ENCODE measurements around the gene RNF44. TPM values are rescaled to one million over a fixed set of nuclear protein-coding genes. Genes with fewer than 3 reads are reported as not detected.

Gene RNF44
- total RNA-seq, 2 donors from 2014 or later: 11.1 to 14.7 TPM

GRCh38 chr5:176531902-176532493, 5.2 kb downstream of the RNF44 start:
- Histone ChIP-seq H3K4me1 (ENCODE audit: control insufficient read depth in 1 of 2, low read depth in 2 of 2) (peaks cover 28 to 36% of the 10 kb centered on the region in 2 donors), H3K27ac (no peak overlapping the region), H3K9me3 (no peaks in the 10 kb centered on the region), H3K27me3 (replicated peaks; ENCODE audit: insufficient read depth) (no peaks in the 10 kb centered on the region), H3K4me3 (no peak overlapping the region), H3K36me3 (peaks cover 35% of the 10 kb centered on the region)
- TF ChIP-seq CTCF (IDR thresholded peaks at IDR 0.05): no peak
- no peak for ATAC-seq (ENCODE audit: insufficient number of reproducible peaks, low FRiP score, low read depth)
- no peak for DNase-seq (ENCODE audit: low spot score)

GRCh38 chr5:176530983-176531901, 6.0 kb downstream of the RNF44 start:
- Histone ChIP-seq H3K36me3 (peaks cover 35% of the 10 kb centered on the region), H3K4me1 (ENCODE audit: control insufficient read depth in 1 of 2, low read depth in 2 of 2) (peaks cover 28 to 36% of the 10 kb centered on the region in 2 donors), H3K27me3 (replicated peaks; ENCODE audit: insufficient read depth) (no peaks in the 10 kb centered on the region), H3K27ac (no peak overlapping the region), H3K9me3 (no peaks in the 10 kb centered on the region), H3K4me3 (no peak overlapping the region)
- TF ChIP-seq CTCF (IDR thresholded peaks at IDR 0.05): no peak
- no peak for ATAC-seq (ENCODE audit: insufficient number of reproducible peaks, low FRiP score, low read depth)
- DNase-seq (ENCODE audit: low spot score): no peak

- H3K36me3 ChIP-seq: peaks cover 35% of the 10 kb centered on the region
- H3K27me3 ChIP-seq (replicated peaks; ENCODE audit: insufficient read depth): no peaks in the 10 kb centered on the region
- TF ChIP-seq CTCF (IDR thresholded peaks at IDR 0.05): no peak
- H3K27ac ChIP-seq: no peak overlapping the region
- H3K9me3 ChIP-seq: no peaks in the 10 kb centered on the region
- peaks cover 23 to 29% of the 10 kb centered on the region in 2 donors for H3K4me1 ChIP-seq (ENCODE audit: control insufficient read depth in 1 of 2, low read depth in 2 of 2)
- no peak for ATAC-seq (ENCODE audit: insufficient number of reproducible peaks, low FRiP score, low read depth)
- DNase-seq (ENCODE audit: low spot score): no peak
- H3K4me3 ChIP-seq: no peak overlapping the region
Observed at GRCh38 chr5:176530393-176530982, 6.7 kb downstream of the RNF44 start.

GRCh38 chr5:176529741-176530141, 7.5 kb downstream of the RNF44 start:
- DNase-seq (ENCODE audit: low spot score): no peak
- Histone ChIP-seq H3K4me1 (ENCODE audit: control insufficient read depth in 1 of 2, low read depth in 2 of 2) (peaks cover 17 to 22% of the 10 kb centered on the region in 2 donors), H3K27ac (no peak overlapping the region)

More at GRCh38 chr5:176529741-176530141, 7.5 kb downstream of the RNF44 start:
- Histone ChIP-seq H3K9me3 (no peaks in the 10 kb centered on the region), H3K4me3 (no peak overlapping the region), H3K36me3 (peaks cover 35% of the 10 kb centered on the region), H3K27me3 (replicated peaks; ENCODE audit: insufficient read depth) (no peaks in the 10 kb centered on the region)
- TF ChIP-seq CTCF (IDR thresholded peaks at IDR 0.05): no peak
- no peak for ATAC-seq (ENCODE audit: insufficient number of reproducible peaks, low FRiP score, low read depth)
